ENCODE results near the gene PIK3R3. TPM values are rescaled to one million over a fixed set of nuclear protein-coding genes. Genes with fewer than 3 reads are reported as not detected.

PIK3R3 gene
- total and polyA plus RNA-seq, 7 experiments from 2014 or later: 0.03 to 3.0 (median 0.39) TPM; not detected in 1

GRCh38 chr1:46117810-46118494 is 14.5 kb downstream of the PIK3R3 start:
- H3K27ac Mint-ChIP-seq: no peak overlapping the region
- H3K9me3 Mint-ChIP-seq: no peaks in the 10 kb centered on the region
- no peak for ATAC-seq
- H3K4me3 Mint-ChIP-seq: no peak overlapping the region
- no peaks in the 10 kb centered on the region for H3K4me1 ChIP-seq (ENCODE audit: control insufficient read depth in 2 of 2, insufficient read depth in 2 of 2, low read length in 2 of 2)
- DNase-seq: no peak
- no peaks in the 10 kb centered on the region for H3K36me3 ChIP-seq (ENCODE audit: control insufficient read depth in 2 of 3, insufficient read depth in 3 of 3, low read length in 3 of 3)
- ChIA-PET POLR2A (interaction anchor here (0.6 to 0.7 kb wide), 2 partner anchors 12 to 14 kb away, joined by 3 to 4 read pairs; no protein-coding TSS in a partner anchor), CTCF (interaction anchor here (0.7 to 1.0 kb wide), 2 partner anchors 12 to 19 kb away, joined by 3 read pairs; no protein-coding TSS in a partner anchor)
- peaks cover 0 to 2% (median 0%) of the 10 kb centered on the region in 7 donors for H3K4me1 Mint-ChIP-seq
- no peak overlapping the region for H3K4me3 ChIP-seq (ENCODE audit: low read length)
- H3K27ac ChIP-seq (ENCODE audit: low read depth, low read length): no peak overlapping the region
- H3K9me3 ChIP-seq (ENCODE audit: control insufficient read depth in 2 of 3, low read length in 3 of 3): no peaks in the 10 kb centered on the region
- intact Hi-C loops (cut with micrococcal nuclease): no loop called here
- no peaks in the 10 kb centered on the region for H3K27me3 ChIP-seq (ENCODE audit: control insufficient read depth in 2 of 2, insufficient read depth in 2 of 2, low read length in 2 of 2)
- no peaks in the 10 kb centered on the region for H3K36me3 Mint-ChIP-seq
- peaks cover 0 to 3% (median 0%) of the 10 kb centered on the region in 5 donors for H3K27me3 Mint-ChIP-seq

GRCh38 chr1:46114925-46115603 is 17.4 kb downstream of the PIK3R3 start:
- no peak for DNase-seq
- ChIA-PET CTCF (no interaction called here), POLR2A (no interaction called here)
- H3K4me1 Mint-ChIP-seq: peaks cover 0 to 2% (median 0%) of the 10 kb centered on the region in 7 donors
- intact Hi-C loops (cut with micrococcal nuclease): no loop called here
- H3K27ac ChIP-seq (ENCODE audit: low read depth, low read length): no peak overlapping the region
- no peaks in the 10 kb centered on the region for H3K9me3 ChIP-seq (ENCODE audit: control insufficient read depth in 2 of 3, low read length in 3 of 3)
- no peak for ATAC-seq
- H3K4me1 ChIP-seq (ENCODE audit: control insufficient read depth in 2 of 2, insufficient read depth in 2 of 2, low read length in 2 of 2): no peaks in the 10 kb centered on the region
- no peak overlapping the region for H3K27ac Mint-ChIP-seq
- no peaks in the 10 kb centered on the region for H3K27me3 ChIP-seq (ENCODE audit: control insufficient read depth in 2 of 2, insufficient read depth in 2 of 2, low read length in 2 of 2)
- H3K36me3 ChIP-seq (ENCODE audit: control insufficient read depth in 2 of 3, insufficient read depth in 3 of 3, low read length in 3 of 3): no peaks in the 10 kb centered on the region
- no peak overlapping the region for H3K4me3 ChIP-seq (ENCODE audit: low read length)
- H3K36me3 Mint-ChIP-seq: no peaks in the 10 kb centered on the region
- peaks cover 0 to 2% (median 0%) of the 10 kb centered on the region in 5 donors for H3K27me3 Mint-ChIP-seq
- no peaks in the 10 kb centered on the region for H3K9me3 Mint-ChIP-seq
- no peak overlapping the region for H3K4me3 Mint-ChIP-seq

DNA sequence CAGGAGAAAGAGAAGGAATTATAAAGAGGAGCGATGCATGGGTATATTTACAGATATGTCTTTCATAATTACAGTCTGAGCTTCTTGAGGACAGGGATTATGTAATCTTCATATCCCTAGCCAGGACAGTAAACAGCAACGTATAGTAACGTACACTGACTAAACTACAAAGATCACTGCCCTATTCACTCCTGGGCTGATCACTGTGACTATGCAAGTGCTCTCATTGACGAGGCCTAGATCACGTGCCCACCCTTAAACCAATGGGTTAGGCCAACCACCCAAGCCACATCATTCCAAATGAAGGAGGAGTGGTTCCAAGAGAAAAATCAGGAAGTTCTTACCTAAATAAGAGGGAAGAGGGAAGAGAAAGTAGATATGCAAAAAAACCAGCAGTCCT is 18.5 kb downstream of the PIK3R3 start:
- CTCF ChIA-PET: no interaction called here
- no peak overlapping the region for H3K27ac Mint-ChIP-seq
- H3K36me3 Mint-ChIP-seq: no peaks in the 10 kb centered on the region
- H3K4me3 ChIP-seq (ENCODE audit: low read length): no peak overlapping the region
- no peaks in the 10 kb centered on the region for H3K9me3 ChIP-seq (ENCODE audit: control insufficient read depth in 2 of 3, low read length in 3 of 3)
- intact Hi-C loops (cut with micrococcal nuclease): no loop called here
- no peaks in the 10 kb centered on the region for H3K4me1 ChIP-seq (ENCODE audit: control insufficient read depth in 2 of 2, insufficient read depth in 2 of 2, low read length in 2 of 2)
- H3K4me1 Mint-ChIP-seq: peaks cover 0 to 2% (median 0%) of the 10 kb centered on the region in 7 donors
- no peak overlapping the region for H3K27ac ChIP-seq (ENCODE audit: low read depth, low read length)
- POLR2A ChIA-PET: no interaction called here
- H3K4me3 Mint-ChIP-seq: no peak overlapping the region
- H3K9me3 Mint-ChIP-seq: peaks cover 0 to 2% (median 0%) of the 10 kb centered on the region in 11 donors
- H3K27me3 ChIP-seq (ENCODE audit: control insufficient read depth in 2 of 2, insufficient read depth in 2 of 2, low read length in 2 of 2): no peaks in the 10 kb centered on the region
- peaks cover 0 to 2% (median 0%) of the 10 kb centered on the region in 5 donors for H3K27me3 Mint-ChIP-seq
- ATAC-seq (no peak), DNase-seq (no peak)
- H3K36me3 ChIP-seq (ENCODE audit: control insufficient read depth in 2 of 3, insufficient read depth in 3 of 3, low read length in 3 of 3): no peaks in the 10 kb centered on the region

DNA sequence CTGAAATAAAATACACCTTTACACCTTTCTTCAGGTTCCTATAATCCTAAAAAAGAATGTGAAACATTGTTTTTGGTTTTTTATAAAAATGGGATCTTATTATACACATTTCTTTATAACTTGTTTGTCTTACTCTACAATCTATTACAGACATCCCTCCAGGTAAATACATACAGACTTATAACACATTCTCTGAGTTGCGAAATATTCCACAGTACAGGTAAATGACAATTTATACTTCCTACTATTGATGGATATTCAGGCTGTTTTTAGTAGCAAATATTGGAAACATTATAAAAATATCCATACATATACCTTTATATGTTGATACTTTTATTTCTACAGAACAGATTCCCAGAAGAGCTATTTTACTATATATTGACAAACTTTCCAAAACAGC is 20.3 kb downstream of the PIK3R3 start:
- no peak for DNase-seq
- H3K9me3 ChIP-seq (ENCODE audit: control insufficient read depth in 2 of 3, low read length in 3 of 3): no peaks in the 10 kb centered on the region
- no peak for ATAC-seq
- Mint-ChIP-seq H3K4me3 (no peak overlapping the region), H3K27ac (no peak overlapping the region), H3K36me3 (no peaks in the 10 kb centered on the region), H3K4me1 (no peaks in the 10 kb centered on the region), H3K9me3 (peaks cover 0 to 2% (median 0%) of the 10 kb centered on the region in 11 donors), H3K27me3 (peaks cover 0 to 7% (median 0%) of the 10 kb centered on the region in 5 donors)
- intact Hi-C loops (cut with micrococcal nuclease): no loop called here
- ChIA-PET POLR2A (no interaction called here), CTCF (no interaction called here)
- no peaks in the 10 kb centered on the region for H3K4me1 ChIP-seq (ENCODE audit: control insufficient read depth in 2 of 2, insufficient read depth in 2 of 2, low read length in 2 of 2)
- no peak overlapping the region for H3K27ac ChIP-seq (ENCODE audit: low read depth, low read length)
- no peaks in the 10 kb centered on the region for H3K36me3 ChIP-seq (ENCODE audit: control insufficient read depth in 2 of 3, insufficient read depth in 3 of 3, low read length in 3 of 3)
- H3K4me3 ChIP-seq (ENCODE audit: low read length): no peak overlapping the region
- no peaks in the 10 kb centered on the region for H3K27me3 ChIP-seq (ENCODE audit: control insufficient read depth in 2 of 2, insufficient read depth in 2 of 2, low read length in 2 of 2)

DNA sequence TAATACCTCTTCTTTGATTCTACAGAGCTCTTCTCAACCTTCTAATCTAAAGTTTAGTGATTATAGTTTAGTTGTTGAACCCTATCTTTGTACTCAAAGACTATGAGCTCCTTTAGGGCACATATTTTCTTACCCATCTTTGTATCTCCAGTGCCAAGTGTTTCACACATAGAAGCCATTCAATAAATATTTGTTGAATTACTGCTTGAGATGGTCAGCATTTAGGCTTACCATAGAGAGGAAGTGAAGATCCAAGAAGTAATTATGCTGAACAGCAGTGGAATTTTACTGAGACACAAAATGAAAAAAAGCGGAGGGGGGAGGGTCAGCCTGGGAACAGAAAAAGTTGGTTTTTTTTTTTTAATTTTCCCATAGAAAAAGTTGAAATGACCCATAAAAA is 21.9 kb downstream of the PIK3R3 start:
- H3K27ac ChIP-seq (ENCODE audit: low read depth, low read length): no peak overlapping the region
- no peaks in the 10 kb centered on the region for H3K4me1 Mint-ChIP-seq
- no peaks in the 10 kb centered on the region for H3K36me3 ChIP-seq (ENCODE audit: control insufficient read depth in 2 of 3, insufficient read depth in 3 of 3, low read length in 3 of 3)
- ATAC-seq (no peak), DNase-seq (no peak)
- H3K4me1 ChIP-seq (ENCODE audit: control insufficient read depth in 2 of 2, insufficient read depth in 2 of 2, low read length in 2 of 2): no peaks in the 10 kb centered on the region
- no peak overlapping the region for H3K4me3 Mint-ChIP-seq
- H3K9me3 Mint-ChIP-seq: peaks cover 0 to 2% (median 0%) of the 10 kb centered on the region in 11 donors
- no peaks in the 10 kb centered on the region for H3K9me3 ChIP-seq (ENCODE audit: control insufficient read depth in 2 of 3, low read length in 3 of 3)
- no peaks in the 10 kb centered on the region for H3K27me3 ChIP-seq (ENCODE audit: control insufficient read depth in 2 of 2, insufficient read depth in 2 of 2, low read length in 2 of 2)
- no peak overlapping the region for H3K4me3 ChIP-seq (ENCODE audit: low read length)
- no peaks in the 10 kb centered on the region for H3K36me3 Mint-ChIP-seq
- CTCF ChIA-PET: no interaction called here
- H3K27me3 Mint-ChIP-seq: peaks cover 0 to 7% (median 0%) of the 10 kb centered on the region in 5 donors
- POLR2A ChIA-PET: no interaction called here
- H3K27ac Mint-ChIP-seq: no peak overlapping the region
- intact Hi-C loops (cut with micrococcal nuclease): no loop called here

DNA sequence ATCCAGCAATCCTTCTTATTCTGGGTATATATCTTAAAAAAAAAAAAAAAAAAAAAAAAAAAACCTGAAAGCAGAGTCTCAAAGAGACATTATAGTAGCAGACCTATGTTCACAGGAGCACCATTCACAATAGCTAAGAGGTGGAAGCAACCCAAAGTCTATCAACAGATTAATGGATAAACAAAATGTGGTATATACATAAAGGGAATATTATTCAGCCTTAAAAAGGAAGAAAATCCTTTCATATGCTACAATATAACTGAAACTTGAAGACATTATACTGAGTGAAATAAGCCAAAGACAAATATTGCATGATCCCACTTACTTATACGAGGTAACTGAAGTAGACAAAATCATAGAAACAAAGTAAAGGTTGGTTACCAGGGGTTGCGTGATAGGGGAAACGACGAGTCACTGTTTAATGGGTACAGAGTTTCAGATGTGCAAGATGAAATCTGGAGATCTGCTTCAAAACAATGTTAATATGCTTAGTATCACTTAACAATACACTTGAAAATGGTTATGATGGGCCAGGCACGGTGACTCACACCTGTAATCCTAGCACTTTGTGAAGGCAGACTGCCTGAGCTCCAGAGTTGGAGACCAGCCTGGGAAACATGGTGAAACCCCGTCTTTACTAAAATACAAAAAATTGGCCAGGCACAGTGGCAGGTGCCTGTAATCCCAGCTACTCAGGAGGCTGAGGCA is 29.5 kb downstream of the PIK3R3 start:
- H3K4me1 Mint-ChIP-seq: peaks cover 0 to 2% (median 0%) of the 10 kb centered on the region in 7 donors
- no peak overlapping the region for H3K4me3 Mint-ChIP-seq
- peaks cover 0 to 10% (median 3%) of the 10 kb centered on the region in 11 donors for H3K9me3 Mint-ChIP-seq
- H3K36me3 Mint-ChIP-seq: peaks cover 0 to 4% (median 0%) of the 10 kb centered on the region in 5 donors
- peaks cover 0 to 16% (median 2%) of the 10 kb centered on the region in 5 donors for H3K27me3 Mint-ChIP-seq
- no peak for ATAC-seq
- ChIA-PET POLR2A (no interaction called here), CTCF (no interaction called here)
- Histone ChIP-seq H3K27ac (ENCODE audit: low read depth, low read length) (no peak overlapping the region), H3K4me1 (ENCODE audit: control insufficient read depth in 2 of 2, insufficient read depth in 2 of 2, low read length in 2 of 2) (no peaks in the 10 kb centered on the region), H3K4me3 (ENCODE audit: low read length) (no peak overlapping the region), H3K36me3 (ENCODE audit: control insufficient read depth in 2 of 3, insufficient read depth in 3 of 3, low read length in 3 of 3) (no peaks in the 10 kb centered on the region), H3K9me3 (ENCODE audit: control insufficient read depth in 2 of 3, low read length in 3 of 3) (no peaks in the 10 kb centered on the region), H3K27me3 (ENCODE audit: control insufficient read depth in 2 of 2, insufficient read depth in 2 of 2, low read length in 2 of 2) (no peaks in the 10 kb centered on the region)
- no peak for DNase-seq
- intact Hi-C loops (cut with micrococcal nuclease): no loop called here
- H3K27ac Mint-ChIP-seq: no peak overlapping the region
